Mammary epithelial cell (primary cell): ENCODE data around the gene CHCT1.
"Not testable (repeated sequence)": the region's sequence is repeated elsewhere in the genome, so short reads cannot be mapped to it uniquely, and the experiment has no call there.

Experiments
- EZH2 ChIP-seq: IDR thresholded peaks from 2 replicates; pipeline ENCODE4 v1.6.1; 2012; ENCODE audit warnings: low read length, inconsistent platforms, borderline replicate concordance
- TF ChIP-seq, protein P1 (sequence below), 2 donors: IDR thresholded peaks in 1 of 2; conservative IDR thresholded peaks in 1 of 2; 2 replicates each; pipeline ENCODE4 v1.5.1; 2011 to 2012; ENCODE audit warnings: inconsistent platforms in 2 of 2, low read length in 2 of 2, mild to moderate bottlenecking in 2 of 2, control low read depth in 1 of 2, low read depth in 1 of 2; ENCODE audit not compliant: insufficient read depth in 1 of 2; ENCODE audit errors: extremely low read depth in 1 of 2

GRCh38 chr17:60433021-60433997, 11.0 kb downstream of the CHCT1 start:
- TF ChIP-seq, protein P1, sequence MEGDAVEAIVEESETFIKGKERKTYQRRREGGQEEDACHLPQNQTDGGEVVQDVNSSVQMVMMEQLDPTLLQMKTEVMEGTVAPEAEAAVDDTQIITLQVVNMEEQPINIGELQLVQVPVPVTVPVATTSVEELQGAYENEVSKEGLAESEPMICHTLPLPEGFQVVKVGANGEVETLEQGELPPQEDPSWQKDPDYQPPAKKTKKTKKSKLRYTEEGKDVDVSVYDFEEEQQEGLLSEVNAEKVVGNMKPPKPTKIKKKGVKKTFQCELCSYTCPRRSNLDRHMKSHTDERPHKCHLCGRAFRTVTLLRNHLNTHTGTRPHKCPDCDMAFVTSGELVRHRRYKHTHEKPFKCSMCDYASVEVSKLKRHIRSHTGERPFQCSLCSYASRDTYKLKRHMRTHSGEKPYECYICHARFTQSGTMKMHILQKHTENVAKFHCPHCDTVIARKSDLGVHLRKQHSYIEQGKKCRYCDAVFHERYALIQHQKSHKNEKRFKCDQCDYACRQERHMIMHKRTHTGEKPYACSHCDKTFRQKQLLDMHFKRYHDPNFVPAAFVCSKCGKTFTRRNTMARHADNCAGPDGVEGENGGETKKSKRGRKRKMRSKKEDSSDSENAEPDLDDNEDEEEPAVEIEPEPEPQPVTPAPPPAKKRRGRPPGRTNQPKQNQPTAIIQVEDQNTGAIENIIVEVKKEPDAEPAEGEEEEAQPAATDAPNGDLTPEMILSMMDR (conservative IDR thresholded peaks at IDR 0.05 in 1 of 2, IDR thresholded peaks at IDR 0.05 in 1 of 2; ENCODE audit: extremely low read depth in 1 of 2, insufficient read depth in 1 of 2, low read depth in 1 of 2, low read length in 2 of 2), result not testable (repeated sequence)
- not testable (repeated sequence) for TF ChIP-seq EZH2
